PFSK-1 (cell line): ENCODE results near the gene ID2.

ENCODE experiments used
- FOXP2 ChIP-seq: optimal IDR thresholded peaks from 2 replicates; pipeline ENCODE3; 2011; ENCODE audit warnings: borderline replicate concordance, control low read depth, inconsistent platforms; ENCODE audit not compliant: insufficient read depth; ENCODE audit errors: extremely low read length, extremely low read depth
- POLR2AphosphoS5 ChIP-seq: IDR thresholded peaks from 2 replicates; pipeline ENCODE4 v1.6.1; 2012; ENCODE audit warnings: low read depth, mild to moderate bottlenecking, control low read depth, low read length, moderate library complexity
- SIN3A ChIP-seq: IDR thresholded peaks from 2 replicates; pipeline ENCODE4 v1.6.1; 2012; ENCODE audit warnings: mild to moderate bottlenecking, low read length, moderate library complexity, borderline replicate concordance; ENCODE audit not compliant: insufficient read depth
- TAF1 ChIP-seq: IDR thresholded peaks from 2 replicates; pipeline ENCODE4 v1.6.1; 2012; ENCODE audit warnings: low read length, control low read depth, borderline replicate concordance; ENCODE audit not compliant: insufficient read depth
- TF ChIP-seq, protein P1 (sequence below), 2 experiments: IDR thresholded peaks; 2 replicates each; pipeline versions ENCODE4 v1.6.1 to v1.8.0; 2011 to 2012; ENCODE audit warnings: low read depth in 2 of 2, low read length in 2 of 2, control low read depth in 1 of 2, inconsistent platforms in 1 of 2, mild to moderate bottlenecking in 1 of 2, moderate library complexity in 1 of 2; ENCODE audit not compliant: insufficient read depth in 1 of 2

Gene ID2

DNA sequence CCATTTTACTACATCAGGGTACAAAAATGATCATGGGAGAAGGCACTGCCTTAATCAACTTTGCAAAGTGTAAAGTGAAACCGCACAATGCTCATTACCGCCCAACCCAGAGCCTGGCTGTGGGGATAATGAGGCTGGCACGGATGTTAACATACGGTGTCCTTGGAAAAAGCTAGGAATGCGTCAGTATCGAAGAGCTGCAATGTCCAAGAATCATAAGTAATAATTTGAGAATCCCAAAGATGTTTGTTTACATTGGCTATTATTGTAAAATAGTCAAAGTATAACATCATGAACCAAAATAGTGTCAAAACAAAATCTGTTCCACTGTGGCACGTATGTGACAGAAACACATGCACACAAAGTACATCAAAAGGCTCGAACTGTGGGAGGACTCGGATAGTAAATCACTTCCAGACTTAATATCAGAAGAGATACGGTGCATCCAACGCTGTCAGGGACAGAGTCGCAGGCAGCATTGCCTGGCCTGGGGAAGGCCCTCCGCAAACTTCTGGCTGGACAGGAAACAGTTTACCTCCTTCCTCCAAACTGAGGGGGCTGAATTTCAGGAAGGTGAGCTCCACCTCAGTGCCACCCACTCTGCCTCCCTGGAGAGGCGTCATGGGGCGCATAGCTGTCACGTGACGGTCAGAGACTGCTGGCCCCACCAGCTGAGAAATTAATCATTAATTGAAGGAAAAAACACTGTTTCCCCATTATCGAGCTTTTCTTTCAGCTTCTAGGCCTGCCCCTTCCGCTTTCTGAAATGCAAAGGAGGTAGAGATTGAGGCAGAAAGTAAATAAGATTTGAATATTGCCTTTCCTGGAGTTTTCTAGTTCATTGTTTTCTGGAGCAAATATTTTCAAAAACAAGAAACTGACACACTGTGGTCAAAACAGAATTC lies 1.8 kb upstream of the ID2 start:
- TF ChIP-seq POLR2AphosphoS5 (no peak), TAF1 (no peak), FOXP2 (no peak), SIN3A (no peak)
- TF ChIP-seq, protein P1, sequence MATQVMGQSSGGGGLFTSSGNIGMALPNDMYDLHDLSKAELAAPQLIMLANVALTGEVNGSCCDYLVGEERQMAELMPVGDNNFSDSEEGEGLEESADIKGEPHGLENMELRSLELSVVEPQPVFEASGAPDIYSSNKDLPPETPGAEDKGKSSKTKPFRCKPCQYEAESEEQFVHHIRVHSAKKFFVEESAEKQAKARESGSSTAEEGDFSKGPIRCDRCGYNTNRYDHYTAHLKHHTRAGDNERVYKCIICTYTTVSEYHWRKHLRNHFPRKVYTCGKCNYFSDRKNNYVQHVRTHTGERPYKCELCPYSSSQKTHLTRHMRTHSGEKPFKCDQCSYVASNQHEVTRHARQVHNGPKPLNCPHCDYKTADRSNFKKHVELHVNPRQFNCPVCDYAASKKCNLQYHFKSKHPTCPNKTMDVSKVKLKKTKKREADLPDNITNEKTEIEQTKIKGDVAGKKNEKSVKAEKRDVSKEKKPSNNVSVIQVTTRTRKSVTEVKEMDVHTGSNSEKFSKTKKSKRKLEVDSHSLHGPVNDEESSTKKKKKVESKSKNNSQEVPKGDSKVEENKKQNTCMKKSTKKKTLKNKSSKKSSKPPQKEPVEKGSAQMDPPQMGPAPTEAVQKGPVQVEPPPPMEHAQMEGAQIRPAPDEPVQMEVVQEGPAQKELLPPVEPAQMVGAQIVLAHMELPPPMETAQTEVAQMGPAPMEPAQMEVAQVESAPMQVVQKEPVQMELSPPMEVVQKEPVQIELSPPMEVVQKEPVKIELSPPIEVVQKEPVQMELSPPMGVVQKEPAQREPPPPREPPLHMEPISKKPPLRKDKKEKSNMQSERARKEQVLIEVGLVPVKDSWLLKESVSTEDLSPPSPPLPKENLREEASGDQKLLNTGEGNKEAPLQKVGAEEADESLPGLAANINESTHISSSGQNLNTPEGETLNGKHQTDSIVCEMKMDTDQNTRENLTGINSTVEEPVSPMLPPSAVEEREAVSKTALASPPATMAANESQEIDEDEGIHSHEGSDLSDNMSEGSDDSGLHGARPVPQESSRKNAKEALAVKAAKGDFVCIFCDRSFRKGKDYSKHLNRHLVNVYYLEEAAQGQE (IDR thresholded peaks at IDR 0.05; ENCODE audit: insufficient read depth in 1 of 2, low read depth in 2 of 2, low read length in 2 of 2): no peak

DNA sequence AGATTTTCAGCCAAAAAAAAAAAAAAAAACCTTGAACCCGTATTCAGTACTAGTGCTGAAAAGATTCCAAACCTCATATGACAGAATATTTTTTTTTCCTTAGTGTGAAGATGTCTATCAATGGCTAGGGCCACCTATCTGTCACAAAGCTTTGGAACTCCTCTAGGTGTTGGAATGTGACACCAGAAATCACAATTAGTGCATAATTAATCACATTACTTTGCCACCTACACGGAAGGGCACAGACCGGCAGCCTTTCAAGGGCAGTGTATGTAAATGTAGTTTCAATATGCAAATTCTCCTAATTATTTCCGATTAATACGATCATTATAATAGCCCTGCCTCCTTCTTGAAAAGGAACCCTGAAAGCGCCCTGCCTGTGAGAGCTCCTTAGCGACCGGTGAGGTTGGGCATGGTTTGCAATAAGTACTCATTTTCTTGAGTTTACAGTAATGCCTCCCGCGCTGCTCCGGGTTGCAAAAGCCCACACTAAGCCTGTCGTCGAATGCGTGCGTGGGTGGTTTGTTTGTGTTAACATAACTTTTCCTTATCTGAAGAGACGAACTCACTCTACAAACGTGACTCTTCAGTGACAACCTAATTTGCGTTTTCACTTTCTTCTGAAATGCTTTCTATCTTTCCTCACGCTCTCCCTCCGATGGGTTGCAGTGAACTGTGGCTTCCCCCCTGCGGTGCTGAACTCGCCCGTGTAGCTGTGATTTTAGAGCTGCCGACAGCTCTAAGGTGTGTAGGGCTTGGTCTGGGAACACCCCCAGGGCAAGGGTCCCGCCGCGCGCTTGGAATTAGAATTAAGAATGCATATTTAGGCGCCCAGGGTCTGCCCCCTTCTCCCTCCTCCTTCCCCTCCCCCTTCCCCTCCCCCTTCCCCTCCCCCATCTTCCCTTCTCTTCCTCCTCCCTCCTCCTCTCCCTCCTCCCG lies 765 bp upstream of the ID2 start:
- TF ChIP-seq, protein P1 (IDR thresholded peaks at IDR 0.05; ENCODE audit: insufficient read depth in 1 of 2, low read depth in 2 of 2, low read length in 2 of 2): no peak
- 0 out of 2 replicates have a peak, but pooled peaks have one; percentile 66 for TF ChIP-seq SIN3A

DNA sequence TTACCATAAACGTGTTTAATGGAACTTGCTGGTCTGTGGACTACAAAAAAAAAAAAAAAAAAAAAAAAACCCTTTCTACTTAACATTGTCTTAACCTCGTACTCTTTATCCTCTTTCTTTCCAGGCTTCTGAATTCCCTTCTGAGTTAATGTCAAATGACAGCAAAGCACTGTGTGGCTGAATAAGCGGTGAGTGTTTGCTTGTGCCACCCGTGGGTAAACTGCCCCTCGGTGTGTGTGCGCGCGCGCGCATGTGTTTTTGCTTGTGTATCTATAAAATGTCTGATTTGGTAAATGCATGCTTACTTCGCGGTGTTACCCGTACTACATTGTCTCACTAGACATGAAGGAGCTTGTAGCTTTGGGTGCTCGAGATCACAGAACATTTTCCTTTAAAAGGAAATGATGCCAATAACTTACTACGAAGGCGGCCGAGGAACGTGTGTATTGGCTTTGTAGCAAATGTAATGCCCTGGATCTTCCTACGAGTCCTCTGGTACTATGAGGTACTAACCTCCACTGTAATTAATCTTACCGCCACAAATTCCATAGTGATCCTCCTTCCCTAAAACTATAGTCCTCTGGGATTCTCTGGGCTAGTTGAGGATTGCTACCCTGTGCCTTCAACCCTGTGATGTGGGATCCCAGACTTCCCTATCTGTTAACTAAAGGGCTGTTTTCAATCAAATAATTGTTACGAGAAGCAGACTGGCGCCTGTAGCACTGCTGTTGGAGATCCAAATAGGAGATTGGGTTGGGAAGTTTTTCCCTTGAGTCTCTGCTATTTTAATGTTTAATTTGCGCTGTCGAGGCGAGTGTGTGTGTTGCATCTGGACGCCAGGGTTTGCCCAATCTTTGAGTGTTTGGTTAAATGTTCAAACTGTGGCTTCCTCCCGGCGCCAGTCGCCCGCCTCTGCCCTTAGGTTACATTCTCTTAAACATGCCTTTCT lies 1.1 kb downstream of the ID2 start:
- TF ChIP-seq TAF1: no peak
- no peak for TF ChIP-seq FOXP2
- no peak for TF ChIP-seq SIN3A
- TF ChIP-seq POLR2AphosphoS5: no peak
- TF ChIP-seq, protein P1 (IDR thresholded peaks at IDR 0.05; ENCODE audit: insufficient read depth in 1 of 2, low read depth in 2 of 2, low read length in 2 of 2): no peak

DNA sequence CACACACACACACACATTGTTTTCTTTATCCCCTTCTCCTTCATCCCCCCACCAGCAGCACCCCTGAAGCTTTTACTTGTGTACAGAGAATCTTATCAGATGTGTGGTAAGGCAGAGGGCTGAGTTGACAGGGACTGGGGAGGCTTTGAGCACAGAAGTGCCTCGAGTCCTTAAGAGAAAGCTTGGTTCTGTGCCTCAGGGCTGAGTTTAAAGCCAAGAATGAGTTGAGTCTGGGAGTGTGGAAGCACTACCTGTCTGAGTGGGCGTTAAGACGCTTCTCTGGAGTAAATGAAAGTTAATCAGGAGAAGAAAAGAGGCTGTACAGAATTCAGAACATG lies 2.7 kb downstream of the ID2 start:
- TF ChIP-seq, protein P1 (IDR thresholded peaks at IDR 0.05; ENCODE audit: insufficient read depth in 1 of 2, low read depth in 2 of 2, low read length in 2 of 2): no peak
- TF ChIP-seq TAF1: no peak
- TF ChIP-seq SIN3A: no peak
- no peak for TF ChIP-seq POLR2AphosphoS5
- no peak for TF ChIP-seq FOXP2
